GM12864 (cell line): ENCODE measurements around the gene ITPK1.

Source experiments
- DNase-seq: peaks from one replicate; pipeline ENCODE4 v3.0.0-alpha.2; 2011; ENCODE audit warnings: low read depth
- H3K4me3 ChIP-seq: 2 replicates; pipeline ENCODE4 v1.5.1; 2011; ENCODE audit warnings: mild to moderate bottlenecking, low read depth, low read length, control low read depth
- CTCF ChIP-seq: IDR thresholded peaks from 2 replicates; pipeline ENCODE4 v1.5.1; 2011; ENCODE audit warnings: low read depth, mild to moderate bottlenecking, moderate library complexity, low read length, control low read depth, inconsistent platforms; ENCODE audit errors: missing control alignments

ITPK1 gene

GRCh38 chr14:93010130-93010499 lies 105.6 kb downstream of the ITPK1 start:
- DNase-seq = no peak
- no peak overlapping the region for H3K4me3 ChIP-seq
- TF ChIP-seq CTCF = no peak

GRCh38 chr14:93009471-93010129 lies 106.1 kb downstream of the ITPK1 start:
- no peak for TF ChIP-seq CTCF
- H3K4me3 ChIP-seq = no peak overlapping the region
- DNase-seq = no peak

GRCh38 chr14:93008381-93008780 lies 107.3 kb downstream of the ITPK1 start:
- no peak overlapping the region for H3K4me3 ChIP-seq
- no peak for TF ChIP-seq CTCF
- no peak for DNase-seq

- no peak for TF ChIP-seq CTCF
- peak; percentile 8 for DNase-seq
- H3K4me3 ChIP-seq = no peak overlapping the region
These were observed 108.3 kb downstream of the ITPK1 start for GRCh38 chr14:93007225-93007997.

- no peak for TF ChIP-seq CTCF
- H3K4me3 ChIP-seq = no peak overlapping the region
- DNase-seq = no peak
These were observed 109.1 kb downstream of the ITPK1 start for GRCh38 chr14:93006567-93007051.

GRCh38 chr14:93005838-93006237 lies 109.9 kb downstream of the ITPK1 start:
- no peak overlapping the region for H3K4me3 ChIP-seq
- no peak for TF ChIP-seq CTCF
- no peak for DNase-seq
